Stimulated activated CD4-positive, alpha-beta T cell treated with anti-CD3 and anti-CD28 coated beads, Interleukin-4, amount 100 ng/mL, for 4 hours (primary cell): Measurements from ENCODE around the gene LDLRAP1.
A peak's percentile ranks its signal among the peaks of the same experiment; 100 is the strongest.

Experiments used
- DNase-seq, 2 experiments: peaks; one replicate each; pipeline ENCODE4 v3.0.0-alpha.2; 2020

The LDLRAP1 gene

GRCh38 chr1:25544243-25544764, 898 bp downstream of the LDLRAP1 start:
- DNase-seq = no peak

DNA sequence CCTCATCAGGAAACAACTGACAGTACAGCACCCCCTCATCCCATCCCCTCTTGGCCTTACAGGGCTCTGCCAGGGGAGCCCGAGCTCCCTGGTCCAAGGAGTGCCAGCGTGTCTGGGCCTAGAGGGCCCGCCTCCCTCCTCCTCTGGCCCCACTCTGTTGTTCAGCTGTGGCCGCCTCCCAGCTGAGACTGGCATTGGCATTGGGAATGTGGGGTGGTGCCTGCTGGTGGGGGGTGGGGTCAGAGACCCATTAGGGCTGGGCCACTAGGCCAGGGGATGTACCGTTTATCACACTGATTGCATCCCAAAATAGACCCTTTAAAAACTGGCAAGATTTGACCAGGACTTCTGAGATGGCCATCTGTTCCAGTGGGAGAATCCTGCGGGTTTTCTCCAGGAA, 1.4 kb downstream of the LDLRAP1 start:
- DNase-seq = no peak

DNA sequence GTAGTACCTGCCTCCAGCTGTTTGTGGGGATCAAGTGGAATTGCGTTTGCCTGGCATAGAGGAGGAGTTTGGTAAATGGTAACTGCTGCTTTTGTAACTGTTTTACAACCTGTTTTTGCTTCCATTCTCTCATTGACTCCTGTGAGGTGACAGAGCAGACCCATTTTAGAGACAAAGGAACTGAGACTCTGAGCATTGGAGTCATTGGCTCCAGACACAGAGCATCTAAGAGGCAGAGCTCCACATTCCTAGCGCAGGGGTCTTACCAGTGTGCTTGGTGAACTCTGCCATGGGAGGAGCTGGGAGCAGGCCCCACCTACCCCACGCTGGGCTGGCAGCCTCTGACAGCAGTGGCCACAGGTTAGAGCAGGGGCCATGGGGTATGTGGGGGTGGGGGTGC, 2.4 kb downstream of the LDLRAP1 start:
- DNase-seq = no peak

DNA sequence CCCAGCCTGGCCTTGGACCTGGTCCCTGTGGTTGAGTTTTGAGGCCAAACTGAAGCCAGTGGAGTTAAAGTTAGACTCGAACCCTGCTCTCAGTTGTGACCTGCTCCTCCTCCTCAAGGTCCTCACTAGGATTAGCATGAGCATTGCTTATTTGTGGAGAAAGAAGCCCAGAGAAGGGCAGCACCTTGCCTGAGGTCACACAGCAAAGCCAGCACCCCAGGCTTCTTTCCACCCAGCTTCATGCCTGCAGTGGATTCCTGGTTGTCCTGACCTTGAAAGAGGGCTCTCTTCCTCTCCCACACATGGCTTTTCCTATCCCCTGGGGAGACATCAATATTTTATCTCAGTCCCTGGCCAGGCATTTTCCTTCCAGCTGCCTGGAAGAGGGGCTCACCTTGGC, 2.8 kb downstream of the LDLRAP1 start:
- no peak for DNase-seq

DNA sequence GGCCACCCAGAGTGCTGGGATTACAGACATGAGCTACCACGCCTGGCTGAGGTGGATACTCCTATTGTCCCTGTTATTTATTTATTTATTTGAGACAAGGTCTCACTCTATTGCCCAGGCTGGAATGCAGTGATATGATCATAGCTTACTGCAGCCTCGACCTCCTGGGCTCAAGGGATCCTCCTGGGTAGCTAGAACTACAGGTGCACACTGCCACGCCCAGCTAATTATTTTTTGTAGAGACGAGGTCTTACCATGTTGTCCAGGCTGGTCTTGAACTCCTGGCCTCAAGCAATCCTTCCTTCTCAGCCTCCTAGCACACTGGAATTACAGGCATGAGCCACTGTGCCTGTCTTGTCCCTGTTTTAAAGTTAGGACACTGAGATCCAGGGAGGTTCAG, 5.2 kb downstream of the LDLRAP1 start:
- no peak for DNase-seq

- peak; percentile 68 to 81 for DNase-seq
These were observed 6.1 kb downstream of the LDLRAP1 start for GRCh38 chr1:25549273-25550154.

DNA sequence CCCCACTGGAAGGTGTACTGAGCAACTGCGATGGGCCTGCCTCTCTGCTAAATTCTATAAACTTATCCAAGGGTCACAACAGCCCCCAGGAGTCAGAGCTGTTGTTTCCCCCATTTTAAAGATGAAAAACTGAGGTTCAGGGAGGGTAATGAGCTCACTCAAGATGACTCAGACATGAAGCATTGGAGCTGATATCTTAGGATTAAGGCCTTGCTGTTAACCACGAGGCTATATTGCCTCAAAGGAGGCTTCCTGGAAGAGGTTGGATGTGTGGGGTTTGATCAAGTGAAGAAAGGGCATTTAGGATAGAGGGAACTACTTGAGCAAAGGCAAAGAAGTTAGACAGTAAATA, 6.7 kb downstream of the LDLRAP1 start:
- DNase-seq = no peak

DNA sequence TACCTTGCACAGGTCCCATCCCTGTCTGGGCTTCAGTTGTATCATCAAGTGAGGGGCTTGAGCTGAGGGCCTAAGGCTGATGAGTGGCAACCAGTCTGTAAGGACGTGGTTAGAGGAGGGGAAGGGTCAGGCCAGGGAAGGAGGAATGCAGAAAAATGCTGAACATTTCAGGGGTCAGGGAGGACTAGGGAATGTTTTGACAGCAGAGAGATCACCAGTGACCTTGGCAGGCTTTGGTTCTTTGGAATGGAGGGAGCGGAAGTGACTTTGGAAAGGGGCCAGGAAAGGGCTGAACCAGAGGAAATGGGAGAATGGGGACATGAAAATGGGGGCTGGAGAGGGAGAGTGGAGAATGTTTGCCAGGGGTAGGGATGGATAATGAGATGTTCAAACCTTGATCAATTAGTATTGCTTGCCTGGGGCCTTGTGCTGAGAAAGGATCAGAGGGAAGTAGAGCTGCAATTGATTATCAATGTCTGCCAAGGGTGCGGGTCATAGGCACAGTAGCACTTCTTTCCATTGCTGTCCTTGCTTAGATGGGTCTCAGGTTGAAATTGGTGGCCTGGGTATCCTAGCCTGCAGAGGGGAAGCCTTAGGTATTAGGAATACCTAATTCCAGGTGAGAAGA, 7.4 kb downstream of the LDLRAP1 start:
- DNase-seq = no peak

GRCh38 chr1:25553749-25554429, 10.5 kb downstream of the LDLRAP1 start:
- no peak for DNase-seq

GRCh38 chr1:25554430-25554780, 11.0 kb downstream of the LDLRAP1 start:
- no peak for DNase-seq

- no peak for DNase-seq
These were observed 11.7 kb downstream of the LDLRAP1 start for GRCh38 chr1:25554886-25555752.

GRCh38 chr1:25555753-25556092, 12.3 kb downstream of the LDLRAP1 start:
- no peak for DNase-seq

GRCh38 chr1:25556132-25556670, 12.8 kb downstream of the LDLRAP1 start:
- no peak for DNase-seq

DNA sequence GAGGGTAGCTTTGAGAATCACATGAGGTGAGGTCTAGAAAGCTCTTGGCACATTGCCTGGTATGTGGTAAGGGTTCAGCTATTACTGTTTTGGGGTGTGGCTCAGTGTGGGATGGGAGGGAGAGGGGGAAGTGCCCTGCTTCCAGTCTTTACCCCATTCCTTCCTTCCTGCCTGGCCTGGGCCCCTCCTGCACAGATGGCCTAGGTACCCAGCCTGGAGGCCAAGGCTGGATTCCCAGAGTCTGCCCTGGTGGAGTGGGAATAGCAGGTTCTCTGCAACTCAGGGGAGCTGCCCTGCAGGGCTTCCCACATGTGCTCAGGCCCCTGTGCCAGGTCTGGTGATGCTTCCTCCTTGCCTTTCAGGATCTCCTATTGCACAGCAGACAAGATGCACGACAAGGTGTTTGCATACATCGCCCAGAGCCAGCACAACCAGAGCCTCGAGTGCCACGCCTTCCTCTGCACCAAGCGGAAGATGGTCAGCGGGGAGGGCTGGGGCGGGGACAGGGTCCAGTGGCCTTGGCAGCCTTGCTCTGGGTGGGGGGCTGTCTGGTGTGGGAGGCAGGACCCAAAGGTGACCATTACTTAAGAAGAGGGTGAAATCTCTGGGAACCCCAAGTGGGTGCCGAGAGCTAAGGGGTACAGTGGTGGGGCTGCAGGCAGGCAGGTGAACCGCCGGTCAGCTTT, 13.5 kb downstream of the LDLRAP1 start:
- DNase-seq = no peak

DNA sequence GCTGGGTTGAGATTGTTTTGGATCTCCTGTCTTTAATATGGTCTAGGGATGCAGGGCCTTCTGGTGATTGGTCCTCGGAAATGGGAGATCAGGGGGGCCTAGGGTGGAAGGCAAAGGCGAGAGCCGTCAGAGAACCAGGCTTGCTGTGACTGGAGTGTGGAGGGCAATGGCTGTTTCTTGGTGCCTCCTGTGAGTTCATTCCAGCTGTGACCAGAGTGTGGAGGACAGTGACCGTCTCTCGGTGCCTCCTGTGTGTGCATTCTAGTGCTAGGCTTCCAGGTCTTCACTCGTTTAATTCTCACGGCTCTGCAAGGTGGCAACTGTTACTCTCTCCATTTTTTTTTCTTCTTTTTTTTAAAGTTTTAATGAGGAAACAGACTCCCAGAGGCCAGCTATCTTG, 14.1 kb downstream of the LDLRAP1 start:
- DNase-seq = no peak

- DNase-seq = no peak
These were observed 15.6 kb downstream of the LDLRAP1 start for GRCh38 chr1:25559031-25559430.

DNA sequence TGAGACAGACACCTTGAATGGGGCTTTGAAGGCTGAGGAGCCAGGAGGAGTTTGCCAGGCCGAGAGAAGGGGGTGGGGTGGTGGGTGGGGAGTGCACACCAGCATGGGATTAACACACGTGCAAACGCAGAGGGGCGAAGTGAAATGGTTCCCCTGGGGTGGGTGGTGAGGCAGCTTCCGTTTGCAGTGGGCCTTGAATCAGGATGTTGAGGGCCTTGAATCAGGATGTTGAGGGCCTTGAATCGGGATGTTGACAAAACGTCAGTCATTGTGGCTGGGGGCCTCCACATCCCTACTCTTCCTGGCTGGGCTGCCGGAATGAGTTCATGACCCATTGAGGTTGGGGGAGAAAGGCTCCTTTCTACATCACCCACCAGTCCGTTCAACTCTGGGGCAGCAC, 16.6 kb downstream of the LDLRAP1 start:
- no peak for DNase-seq

DNA sequence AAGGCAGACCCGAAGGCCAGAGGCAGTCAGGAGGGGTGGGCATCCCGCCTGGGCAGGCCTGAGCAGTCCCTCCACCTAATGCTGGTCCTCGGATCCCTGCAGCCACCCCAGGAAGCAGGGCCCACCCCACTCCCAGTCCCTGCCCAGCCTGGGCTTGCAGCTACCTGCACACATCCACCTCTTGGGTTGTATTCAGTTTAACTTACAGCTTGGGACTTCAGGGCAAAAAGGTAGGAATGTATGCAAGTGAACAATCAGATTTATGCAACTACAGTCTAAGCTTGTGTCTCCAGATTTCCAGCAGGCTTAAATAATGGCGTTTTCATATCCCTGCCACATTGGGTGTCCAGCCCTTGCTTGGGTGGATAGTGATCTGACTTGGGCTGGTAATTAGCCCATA, 17.4 kb downstream of the LDLRAP1 start:
- DNase-seq = no peak

- no peak for DNase-seq
These were observed 18.2 kb downstream of the LDLRAP1 start for GRCh38 chr1:25561421-25562100.

DNA sequence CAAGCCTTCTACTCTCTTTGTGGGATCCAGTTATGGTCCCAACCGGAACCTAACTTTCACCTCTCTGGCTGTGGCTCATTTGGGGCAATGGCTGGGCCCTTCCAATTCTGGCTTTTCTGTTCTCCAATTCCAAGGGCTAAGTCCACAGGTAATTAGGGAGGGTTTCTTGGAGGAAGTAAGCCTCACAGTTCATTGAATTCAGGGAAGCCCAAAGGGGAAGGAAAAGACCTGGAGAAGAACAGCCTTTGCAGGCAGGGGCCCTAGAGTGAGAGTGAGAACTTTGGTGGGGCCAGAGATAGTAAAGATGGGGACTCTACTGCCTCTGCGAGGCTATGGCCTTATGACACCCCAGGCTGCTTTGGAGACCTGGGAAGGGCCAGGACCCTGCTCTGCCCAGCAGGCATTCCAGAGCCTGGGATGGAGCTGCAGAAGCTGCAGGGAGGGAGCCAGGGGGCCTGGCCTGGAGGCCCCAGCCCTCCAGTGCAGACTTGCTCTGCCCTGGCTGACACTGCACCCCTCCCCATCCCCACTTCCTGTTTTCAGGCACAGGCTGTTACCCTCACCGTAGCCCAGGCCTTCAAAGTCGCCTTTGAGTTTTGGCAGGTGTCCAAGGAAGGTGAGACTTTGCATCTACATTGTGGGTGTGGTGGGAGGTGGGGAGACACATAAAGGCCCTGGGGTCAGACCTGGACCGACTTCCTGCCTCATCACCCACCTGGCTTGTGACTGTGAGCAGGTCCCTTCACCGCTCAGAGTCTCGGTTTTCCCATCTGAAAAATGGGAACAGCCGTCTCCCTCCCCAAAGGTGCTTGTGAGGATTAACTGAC, 18.9 kb downstream of the LDLRAP1 start:
- peak; percentile 28 to 67 for DNase-seq

DNA sequence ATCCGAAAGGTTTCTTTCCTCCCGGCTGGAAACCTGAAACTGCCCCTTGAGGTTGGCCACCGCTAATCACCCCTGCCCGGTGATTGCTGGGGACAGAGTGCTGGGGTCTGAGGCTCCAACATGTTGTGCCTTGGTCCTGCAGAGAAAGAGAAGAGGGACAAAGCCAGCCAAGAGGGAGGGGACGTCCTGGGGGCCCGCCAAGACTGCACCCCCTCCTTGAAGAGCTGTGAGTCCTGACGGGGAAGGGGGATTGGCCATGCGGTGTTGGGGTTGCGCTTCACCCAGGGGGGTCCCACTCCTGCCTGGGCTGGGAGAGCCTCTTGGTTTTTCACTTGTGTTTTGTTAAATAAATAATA, 19.5 kb downstream of the LDLRAP1 start:
- no peak for DNase-seq
